AG09319 (cell line): ENCODE results near the gene KIRREL3.
A peak's percentile ranks its signal among the peaks of the same experiment; 100 is the strongest.

Experiments used
- DNase-seq: peaks from one replicate; pipeline ENCODE4 v3.0.0-alpha.2; 2010; ENCODE audit warnings: low read depth; ENCODE audit errors: extremely low read depth
- CTCF ChIP-seq: IDR thresholded peaks from 2 replicates; pipeline ENCODE4 v1.5.1; 2011; ENCODE audit warnings: low read depth, mild to moderate bottlenecking, inconsistent platforms, low read length, moderate library complexity

The KIRREL3 gene

GRCh38 chr11:126919147-126919823 is 81.3 kb downstream of the KIRREL3 start:
- no peak for DNase-seq
- no peak for TF ChIP-seq CTCF

GRCh38 chr11:126918556-126918955 is 82.0 kb downstream of the KIRREL3 start:
- TF ChIP-seq CTCF = no peak
- DNase-seq = no peak

- no peak for TF ChIP-seq CTCF
- peak; percentile 94 for DNase-seq
Observed at GRCh38 chr11:126917531-126918204, 82.9 kb downstream of the KIRREL3 start.

- DNase-seq = no peak
- no peak for TF ChIP-seq CTCF
Observed at GRCh38 chr11:126915430-126915829, 85.1 kb downstream of the KIRREL3 start.

- TF ChIP-seq CTCF = no peak
- peak; percentile 49 for DNase-seq
Observed at GRCh38 chr11:126914941-126915340, 85.6 kb downstream of the KIRREL3 start.

DNA sequence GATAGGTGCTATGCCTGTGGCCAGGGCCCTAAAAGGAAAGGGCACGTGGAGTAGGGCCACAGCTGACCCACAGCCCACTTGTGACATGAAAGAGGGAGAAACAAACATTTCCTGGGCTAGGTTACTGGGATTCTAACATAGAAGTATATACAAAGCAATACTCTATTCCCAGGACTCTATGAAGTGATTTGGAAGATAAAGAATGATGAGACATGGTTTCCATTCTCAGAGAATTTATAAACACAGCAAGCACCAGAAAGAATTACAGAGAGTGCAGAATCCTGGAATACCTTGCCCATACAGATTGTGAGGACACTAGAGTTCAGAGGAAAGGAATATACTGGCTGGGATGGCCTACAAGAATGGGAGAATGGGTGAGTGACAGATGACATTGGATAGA is 86.4 kb downstream of the KIRREL3 start:
- TF ChIP-seq CTCF = no peak
- DNase-seq = no peak

- no peak for TF ChIP-seq CTCF
- no peak for DNase-seq
Observed at GRCh38 chr11:126904520-126904919, 96.0 kb downstream of the KIRREL3 start.
